Measurements from ENCODE around the gene RFX7.

Gene RFX7

GRCh38 chr15:56094171-56094570, 149.5 kb downstream of the RFX7 start:
- no peaks in the 10 kb centered on the region for H3K9me3 ChIP-seq (replicated peaks in 1 of 2; ENCODE audit: control insufficient read depth in 2 of 2, insufficient read depth in 1 of 2, low read depth in 1 of 2, low read length in 2 of 2)
- H3K36me3 ChIP-seq (replicated peaks in 1 of 2; ENCODE audit: control insufficient read depth in 2 of 2, insufficient read depth in 2 of 2, low read length in 2 of 2), result peaks cover 26 to 96% of the 10 kb centered on the region in 2 donors
- H3K4ac ChIP-seq (ENCODE audit: low read length), result no peak overlapping the region
- H3K9ac ChIP-seq (ENCODE audit: low read depth, low read length, poor library complexity), result no peak overlapping the region
- H3K4me3 ChIP-seq (ENCODE audit: low read length in 2 of 2), result no peak overlapping the region
- H3K18ac ChIP-seq (ENCODE audit: low read length), result no peak overlapping the region
- no peak overlapping the region for H2BK120ac ChIP-seq (ENCODE audit: low read depth, low read length)
- no peaks in the 10 kb centered on the region for H3K27me3 ChIP-seq (ENCODE audit: control insufficient read depth in 3 of 3, insufficient read depth in 3 of 3, low read depth in 1 of 3, low read length in 3 of 3)
- no peak overlapping the region for H2BK12ac ChIP-seq (ENCODE audit: low read length)
- no peak overlapping the region for H4K91ac ChIP-seq (ENCODE audit: low read depth, low read length, poor library complexity)
- no peaks in the 10 kb centered on the region for H3K79me1 ChIP-seq (ENCODE audit: low read depth, low read length)
- no peak overlapping the region for H2AK5ac ChIP-seq (ENCODE audit: low read depth, low read length)
- H3K27ac ChIP-seq (replicated peaks; ENCODE audit: low read length), result no peak overlapping the region
- no peak overlapping the region for H2BK5ac ChIP-seq (ENCODE audit: low read length)
- WGBS, 2 donors (ENCODE audit: extremely low coverage in 2 of 2, insufficient read length in 2 of 2, insufficient replicate concordance in 1 of 2), result no CpG with 5 or more reads among the region's 5 CpGs
- H3K23ac ChIP-seq (ENCODE audit: low read depth, low read length, poor library complexity), result no peak overlapping the region
- H2BK15ac ChIP-seq (ENCODE audit: low read length), result no peak overlapping the region
- DNase-seq (ENCODE audit: low spot score), result no peak
- no peak overlapping the region for H2AFZ ChIP-seq (ENCODE audit: low read length)
- H4K8ac ChIP-seq (ENCODE audit: low read depth, low read length), result no peak overlapping the region
- no peak overlapping the region for H3K4me2 ChIP-seq (ENCODE audit: insufficient read depth, low read length, poor library complexity, severe bottlenecking)
- H3K14ac ChIP-seq (ENCODE audit: low read length), result no peak overlapping the region
- no peaks in the 10 kb centered on the region for H3K4me1 ChIP-seq (ENCODE audit: control insufficient read depth in 2 of 2, insufficient read depth in 1 of 2, low read depth in 1 of 2, low read length in 2 of 2)

- Histone ChIP-seq H4K91ac (ENCODE audit: low read depth, low read length, poor library complexity) (no peak overlapping the region), H2BK5ac (ENCODE audit: low read length) (no peak overlapping the region), H3K23ac (ENCODE audit: low read depth, low read length, poor library complexity) (no peak overlapping the region), H3K4me1 (ENCODE audit: control insufficient read depth in 2 of 2, insufficient read depth in 1 of 2, low read depth in 1 of 2, low read length in 2 of 2) (no peaks in the 10 kb centered on the region), H3K27ac (replicated peaks; ENCODE audit: low read length) (no peak overlapping the region), H4K8ac (ENCODE audit: low read depth, low read length) (no peak overlapping the region), H2BK12ac (ENCODE audit: low read length) (no peak overlapping the region), H2BK120ac (ENCODE audit: low read depth, low read length) (no peak overlapping the region), H2AFZ (ENCODE audit: low read length) (no peak overlapping the region), H2BK15ac (ENCODE audit: low read length) (no peak overlapping the region), H3K4me3 (ENCODE audit: low read length in 2 of 2) (no peak overlapping the region), H3K4me2 (ENCODE audit: insufficient read depth, low read length, poor library complexity, severe bottlenecking) (no peak overlapping the region), H3K36me3 (replicated peaks in 1 of 2; ENCODE audit: control insufficient read depth in 2 of 2, insufficient read depth in 2 of 2, low read length in 2 of 2) (peaks cover 1 to 38% of the 10 kb centered on the region in 2 donors), H3K4ac (ENCODE audit: low read length) (no peak overlapping the region), H3K9ac (ENCODE audit: low read depth, low read length, poor library complexity) (no peak overlapping the region), H3K79me1 (ENCODE audit: low read depth, low read length) (no peaks in the 10 kb centered on the region), H3K27me3 (ENCODE audit: control insufficient read depth in 3 of 3, insufficient read depth in 3 of 3, low read depth in 1 of 3, low read length in 3 of 3) (no peaks in the 10 kb centered on the region), H2AK5ac (ENCODE audit: low read depth, low read length) (no peak overlapping the region), H3K14ac (ENCODE audit: low read length) (no peak overlapping the region), H3K9me3 (replicated peaks in 1 of 2; ENCODE audit: control insufficient read depth in 2 of 2, insufficient read depth in 1 of 2, low read depth in 1 of 2, low read length in 2 of 2) (no peaks in the 10 kb centered on the region), H3K18ac (ENCODE audit: low read length) (no peak overlapping the region)
- no peak for DNase-seq (ENCODE audit: low spot score)
Observed at GRCh38 chr15:56088389-56088788, 155.3 kb downstream of the RFX7 start.

GRCh38 chr15:56086566-56086965, 157.1 kb downstream of the RFX7 start:
- Histone ChIP-seq H3K27ac (replicated peaks; ENCODE audit: low read length) (no peak overlapping the region), H3K36me3 (replicated peaks in 1 of 2; ENCODE audit: control insufficient read depth in 2 of 2, insufficient read depth in 2 of 2, low read length in 2 of 2) (peaks cover 0 to 20% of the 10 kb centered on the region in 2 donors), H3K27me3 (ENCODE audit: control insufficient read depth in 3 of 3, insufficient read depth in 3 of 3, low read depth in 1 of 3, low read length in 3 of 3) (no peaks in the 10 kb centered on the region), H3K9me3 (replicated peaks in 1 of 2; ENCODE audit: control insufficient read depth in 2 of 2, insufficient read depth in 1 of 2, low read depth in 1 of 2, low read length in 2 of 2) (no peaks in the 10 kb centered on the region), H2BK5ac (ENCODE audit: low read length) (no peak overlapping the region), H3K9ac (ENCODE audit: low read depth, low read length, poor library complexity) (no peak overlapping the region), H3K14ac (ENCODE audit: low read length) (no peak overlapping the region), H4K91ac (ENCODE audit: low read depth, low read length, poor library complexity) (no peak overlapping the region), H3K4me3 (ENCODE audit: low read length in 2 of 2) (no peak overlapping the region), H2BK12ac (ENCODE audit: low read length) (no peak overlapping the region), H2BK120ac (ENCODE audit: low read depth, low read length) (no peak overlapping the region), H2AFZ (ENCODE audit: low read length) (no peak overlapping the region), H3K23ac (ENCODE audit: low read depth, low read length, poor library complexity) (no peak overlapping the region), H3K18ac (ENCODE audit: low read length) (no peak overlapping the region), H3K4me1 (ENCODE audit: control insufficient read depth in 2 of 2, insufficient read depth in 1 of 2, low read depth in 1 of 2, low read length in 2 of 2) (no peaks in the 10 kb centered on the region), H4K8ac (ENCODE audit: low read depth, low read length) (no peak overlapping the region), H3K79me1 (ENCODE audit: low read depth, low read length) (no peaks in the 10 kb centered on the region), H2BK15ac (ENCODE audit: low read length) (no peak overlapping the region), H3K4ac (ENCODE audit: low read length) (no peak overlapping the region), H2AK5ac (ENCODE audit: low read depth, low read length) (no peak overlapping the region), H3K4me2 (ENCODE audit: insufficient read depth, low read length, poor library complexity, severe bottlenecking) (no peak overlapping the region)
- DNase-seq (ENCODE audit: low spot score), result no peak
- no CpG with 5 or more reads among the region's 1 CpG for WGBS, 2 donors (ENCODE audit: extremely low coverage in 2 of 2, insufficient read length in 2 of 2, insufficient replicate concordance in 1 of 2)

- H2AK5ac ChIP-seq (ENCODE audit: low read depth, low read length), result no peak overlapping the region
- no peak overlapping the region for H3K14ac ChIP-seq (ENCODE audit: low read length)
- H4K91ac ChIP-seq (ENCODE audit: low read depth, low read length, poor library complexity), result no peak overlapping the region
- H2BK120ac ChIP-seq (ENCODE audit: low read depth, low read length), result no peak overlapping the region
- H3K9ac ChIP-seq (ENCODE audit: low read depth, low read length, poor library complexity), result no peak overlapping the region
- H2BK5ac ChIP-seq (ENCODE audit: low read length), result no peak overlapping the region
- H3K4me3 ChIP-seq (ENCODE audit: low read length in 2 of 2), result no peak overlapping the region
- H3K18ac ChIP-seq (ENCODE audit: low read length), result no peak overlapping the region
- H2BK15ac ChIP-seq (ENCODE audit: low read length), result no peak overlapping the region
- WGBS, 2 donors (ENCODE audit: extremely low coverage in 2 of 2, insufficient read length in 2 of 2, insufficient replicate concordance in 1 of 2), result no CpG with 5 or more reads among the region's 3 CpGs
- H3K9me3 ChIP-seq (replicated peaks in 1 of 2; ENCODE audit: control insufficient read depth in 2 of 2, insufficient read depth in 1 of 2, low read depth in 1 of 2, low read length in 2 of 2), result no peaks in the 10 kb centered on the region
- no peaks in the 10 kb centered on the region for H3K27me3 ChIP-seq (ENCODE audit: control insufficient read depth in 3 of 3, insufficient read depth in 3 of 3, low read depth in 1 of 3, low read length in 3 of 3)
- H3K36me3 ChIP-seq (replicated peaks in 1 of 2; ENCODE audit: control insufficient read depth in 2 of 2, insufficient read depth in 2 of 2, low read length in 2 of 2), result no peaks in the 10 kb centered on the region
- peaks cover 0 to under 1% of the 10 kb centered on the region in 2 donors for H3K4me1 ChIP-seq (ENCODE audit: control insufficient read depth in 2 of 2, insufficient read depth in 1 of 2, low read depth in 1 of 2, low read length in 2 of 2)
- no peak overlapping the region for H3K27ac ChIP-seq (replicated peaks; ENCODE audit: low read length)
- no peak overlapping the region for H2BK12ac ChIP-seq (ENCODE audit: low read length)
- H3K23ac ChIP-seq (ENCODE audit: low read depth, low read length, poor library complexity), result no peak overlapping the region
- no peaks in the 10 kb centered on the region for H3K79me1 ChIP-seq (ENCODE audit: low read depth, low read length)
- H4K8ac ChIP-seq (ENCODE audit: low read depth, low read length), result no peak overlapping the region
- H2AFZ ChIP-seq (ENCODE audit: low read length), result no peak overlapping the region
- H3K4ac ChIP-seq (ENCODE audit: low read length), result no peak overlapping the region
- no peak for DNase-seq (ENCODE audit: low spot score)
- no peak overlapping the region for H3K4me2 ChIP-seq (ENCODE audit: insufficient read depth, low read length, poor library complexity, severe bottlenecking)
Observed at GRCh38 chr15:56082263-56082761, 161.4 kb downstream of the RFX7 start.
